Right hindlimb (tissue), 1 donor: ENCODE results near the gene CD7.
A peak's percentile ranks its signal among the peaks of the same experiment; 100 is the strongest.

ENCODE experiments used
- DNase-seq: peaks from one replicate; pipeline ENCODE4 v3.0.0-alpha.2; 2018

The CD7 gene

GRCh38 chr17:82297714-82298537 lies 19.5 kb downstream of the CD7 start:
- DNase-seq: peak; percentile 85

GRCh38 chr17:82297280-82297713 lies 20.1 kb downstream of the CD7 start:
- peak; percentile 66 for DNase-seq

DNA sequence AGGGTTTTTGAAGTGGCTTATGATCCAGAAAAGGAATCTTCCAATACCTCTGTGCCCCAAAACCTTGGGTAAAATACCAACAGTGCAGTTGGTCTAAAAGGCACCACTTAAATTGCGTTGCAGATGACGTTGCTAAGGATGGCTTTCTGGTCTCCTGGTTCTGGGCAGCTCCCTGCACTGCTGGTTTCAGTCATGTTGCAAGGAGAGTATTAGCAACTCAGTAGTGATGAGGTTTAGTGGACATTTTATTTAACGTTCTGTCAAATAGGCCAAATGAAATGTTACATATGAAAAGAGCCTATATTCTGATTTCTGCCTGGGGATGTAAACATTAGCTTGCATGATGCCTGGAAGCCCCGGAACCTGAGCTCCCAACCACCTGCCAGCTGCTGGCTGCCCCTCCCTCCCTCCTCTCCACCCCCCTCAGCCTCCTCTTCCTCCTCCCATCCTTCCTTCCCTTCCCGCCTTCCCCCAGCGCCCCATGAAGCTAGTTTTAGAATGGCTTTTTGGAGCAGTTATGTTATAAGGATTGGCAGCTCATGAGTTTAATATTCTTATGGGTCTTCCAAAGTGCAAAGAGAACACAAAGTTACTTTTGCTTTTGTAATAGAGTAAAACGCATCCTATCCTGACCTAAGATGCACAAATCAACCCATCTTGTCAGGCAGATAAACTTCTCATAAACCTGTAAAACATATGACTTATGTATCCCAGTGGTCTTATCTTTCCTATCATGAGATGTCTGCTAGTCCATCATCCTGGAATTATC lies 20.7 kb downstream of the CD7 start:
- peak; percentile 39 for DNase-seq

DNA sequence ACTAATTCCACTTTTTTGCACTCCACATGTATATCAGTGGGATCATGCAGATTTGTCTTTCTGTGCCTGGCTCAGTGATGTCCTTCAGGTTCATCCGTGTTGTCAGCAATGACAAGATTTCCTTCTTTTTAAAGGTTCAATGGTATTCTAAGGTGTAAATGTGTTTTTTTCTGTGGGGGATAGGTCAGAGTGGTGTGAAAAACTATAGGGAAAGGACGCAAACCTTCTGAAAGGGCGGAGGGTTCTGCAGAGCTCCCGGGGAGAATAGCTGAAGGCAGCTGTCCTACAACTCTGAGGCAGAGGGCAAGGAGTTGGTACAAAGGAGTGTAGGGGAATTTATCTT lies 22.0 kb downstream of the CD7 start:
- DNase-seq: peak; percentile 7

DNA sequence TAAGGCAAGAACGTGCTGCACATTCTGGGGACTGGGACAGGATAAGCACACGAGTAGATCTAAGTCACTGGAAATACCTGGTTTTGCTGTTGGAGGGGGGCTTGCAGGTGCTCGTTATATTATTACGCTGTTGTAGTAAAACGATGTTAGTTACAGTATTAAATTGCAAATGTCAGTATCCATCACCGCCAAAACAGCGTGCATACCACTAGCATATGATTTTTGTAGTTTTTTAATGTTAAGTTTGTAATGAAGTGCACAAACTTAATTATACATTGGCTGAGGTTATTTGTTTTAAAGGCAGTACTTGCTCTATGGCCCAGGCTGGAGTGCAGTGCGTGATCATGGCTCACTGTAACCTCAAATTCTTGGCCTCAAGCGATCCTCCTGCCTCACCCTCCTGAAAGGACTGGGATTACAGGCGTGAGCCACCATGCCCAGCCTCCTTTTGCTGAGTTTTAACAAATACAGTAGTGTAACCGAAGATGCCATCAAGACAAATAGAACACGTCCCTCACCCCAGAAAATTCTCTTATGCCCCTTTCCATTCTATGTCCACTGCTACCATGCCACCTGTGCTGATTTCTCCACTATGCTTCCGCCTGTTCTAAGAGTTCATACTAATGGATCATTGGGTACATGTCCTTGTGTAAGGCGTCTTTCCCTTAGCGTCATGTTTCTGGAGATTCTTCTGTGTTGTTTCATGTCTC lies 23.2 kb downstream of the CD7 start:
- DNase-seq: peak; percentile 16

DNA sequence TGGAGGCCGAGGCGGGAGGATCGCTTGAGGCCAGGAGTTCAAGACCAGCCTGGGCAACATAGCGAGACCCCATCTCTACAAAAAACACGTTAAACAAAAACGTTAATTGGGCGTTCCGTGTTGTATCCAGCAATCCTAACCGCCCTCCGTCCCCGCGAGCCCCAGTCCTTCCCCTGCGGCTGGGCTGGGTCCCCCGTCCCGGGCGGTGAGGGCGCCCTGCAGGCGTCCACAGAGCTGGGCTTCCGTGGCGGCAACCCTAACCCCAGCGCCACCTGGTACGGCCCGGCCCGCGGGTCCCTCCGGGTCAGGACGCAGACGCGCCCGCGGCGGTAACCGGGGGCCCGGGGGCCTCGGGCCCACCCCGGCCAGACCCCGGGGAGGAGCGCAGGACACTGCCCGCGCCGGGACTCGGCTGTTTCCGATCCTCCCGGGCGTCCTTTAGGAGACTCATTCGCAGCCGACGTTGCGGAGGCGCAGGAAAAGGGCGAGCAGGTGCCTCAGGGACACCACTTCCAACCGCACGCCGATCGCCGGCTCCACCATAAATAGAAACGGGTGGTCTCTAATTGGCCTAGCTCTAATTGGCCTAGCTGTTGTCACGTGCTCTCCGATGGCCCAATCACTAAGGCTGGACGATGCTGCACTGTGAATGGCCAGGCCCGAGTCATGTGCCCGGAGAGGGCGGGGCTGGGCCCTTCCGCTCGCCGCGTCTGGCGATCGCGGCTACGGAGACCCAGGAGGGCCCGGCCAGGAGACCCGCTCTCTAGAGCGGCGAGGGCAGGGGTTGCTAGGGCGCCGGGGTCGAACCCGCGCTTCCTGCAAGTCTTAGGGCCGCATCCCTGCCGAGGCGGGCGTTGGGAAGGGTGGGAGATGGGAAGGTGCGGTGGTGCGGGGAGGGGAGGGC lies 24.9 kb downstream of the CD7 start:
- peak; percentile 98 for DNase-seq

- peak; percentile 10 for DNase-seq
Measured at GRCh38 chr17:82291582-82292250, 25.7 kb downstream of the CD7 start.

DNA sequence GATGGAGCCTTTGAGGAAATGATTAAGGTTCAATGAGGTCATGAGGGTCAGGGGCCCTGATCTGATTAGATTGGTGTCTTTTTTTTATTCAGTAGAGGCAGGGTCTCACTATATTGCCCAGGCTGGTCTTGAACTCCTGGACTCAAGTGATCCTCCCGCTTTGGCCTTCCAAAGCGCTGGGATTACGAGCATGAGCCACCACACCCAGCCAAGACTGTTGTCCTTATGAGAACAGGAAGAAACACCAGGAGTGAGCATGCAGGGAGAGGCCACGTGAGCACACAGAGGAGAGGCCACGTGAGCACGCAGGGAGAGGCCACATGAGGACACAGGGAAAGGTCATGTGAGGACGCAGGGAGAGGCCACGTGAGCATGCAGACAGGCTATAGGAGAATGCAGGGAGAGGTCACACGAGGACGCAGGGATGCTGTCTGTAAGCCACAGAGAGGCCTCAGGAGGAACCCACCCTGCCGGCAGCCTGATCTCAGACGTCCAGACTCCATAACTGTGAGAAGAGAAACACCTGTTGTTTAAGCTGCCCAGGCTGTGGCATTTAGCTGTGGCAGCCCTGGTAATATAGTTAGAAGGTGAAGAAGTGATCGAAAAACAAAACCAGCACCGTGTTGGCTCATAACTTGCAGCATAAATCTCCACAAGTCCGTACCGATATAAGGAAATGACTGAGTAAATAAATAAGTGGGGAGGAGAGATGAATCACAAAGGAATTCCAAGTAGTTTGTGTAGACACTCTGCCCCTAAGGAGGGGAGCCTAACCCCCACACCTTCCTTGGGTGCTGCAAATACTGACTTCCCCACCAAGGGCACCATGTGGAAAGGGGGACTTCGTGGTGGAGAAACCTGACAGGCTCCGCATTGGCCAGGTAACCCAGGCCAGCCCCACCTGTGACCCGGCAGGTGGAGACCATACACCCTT lies 29.3 kb downstream of the CD7 start:
- no peak for DNase-seq

- DNase-seq: no peak
Measured at GRCh38 chr17:82287013-82287867, 30.2 kb downstream of the CD7 start.

- no peak for DNase-seq
Measured at GRCh38 chr17:82285141-82285540, 32.3 kb downstream of the CD7 start.

GRCh38 chr17:82283208-82283749 lies 34.1 kb downstream of the CD7 start:
- no peak for DNase-seq

DNA sequence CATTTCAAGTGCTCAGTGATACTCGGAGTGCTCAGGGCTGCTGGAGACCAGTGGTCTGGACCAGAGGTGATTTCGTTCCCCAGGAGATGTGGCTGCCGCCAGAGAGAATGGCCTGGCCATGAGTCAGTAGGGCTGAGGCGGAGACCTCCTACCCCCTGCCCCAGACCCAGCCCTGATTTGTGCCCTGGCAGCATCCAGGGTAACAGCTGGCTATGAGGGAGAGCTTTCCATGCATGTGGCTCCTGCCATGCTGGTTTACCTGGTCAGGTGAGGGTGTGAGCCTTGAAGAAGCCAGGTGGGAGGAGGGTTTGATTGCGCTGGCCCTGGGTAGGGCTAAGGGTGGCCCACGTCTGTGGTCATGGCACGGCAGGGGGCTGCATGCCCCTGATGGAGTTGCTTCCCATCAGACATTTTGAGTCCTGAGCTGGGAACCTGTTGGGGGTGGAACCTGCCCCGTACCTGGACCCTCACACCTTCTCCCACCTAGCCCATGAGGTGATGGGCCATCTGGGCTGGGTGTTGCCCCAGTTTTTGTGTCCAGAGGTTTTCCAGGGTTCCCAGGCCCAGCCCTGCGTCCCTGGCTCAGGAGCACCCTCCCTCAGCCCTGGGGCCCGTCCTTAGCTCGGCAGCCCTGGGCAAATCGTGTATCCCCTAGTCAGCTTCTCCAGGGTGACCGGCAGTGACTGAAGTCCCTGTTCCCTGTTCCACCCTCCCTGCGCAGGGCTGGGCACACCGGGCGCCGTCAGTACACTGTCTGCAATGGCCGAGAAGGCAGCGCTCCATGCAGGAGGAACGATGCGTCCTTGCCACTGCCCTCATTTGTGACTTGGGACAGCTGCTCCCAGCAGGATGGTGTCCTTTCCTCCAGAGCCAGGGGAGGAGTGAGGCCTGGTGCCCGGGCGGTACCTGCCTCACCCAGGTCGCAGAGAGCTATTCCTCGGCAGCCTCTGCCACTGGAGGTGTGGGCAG lies 34.9 kb downstream of the CD7 start:
- no peak for DNase-seq

DNA sequence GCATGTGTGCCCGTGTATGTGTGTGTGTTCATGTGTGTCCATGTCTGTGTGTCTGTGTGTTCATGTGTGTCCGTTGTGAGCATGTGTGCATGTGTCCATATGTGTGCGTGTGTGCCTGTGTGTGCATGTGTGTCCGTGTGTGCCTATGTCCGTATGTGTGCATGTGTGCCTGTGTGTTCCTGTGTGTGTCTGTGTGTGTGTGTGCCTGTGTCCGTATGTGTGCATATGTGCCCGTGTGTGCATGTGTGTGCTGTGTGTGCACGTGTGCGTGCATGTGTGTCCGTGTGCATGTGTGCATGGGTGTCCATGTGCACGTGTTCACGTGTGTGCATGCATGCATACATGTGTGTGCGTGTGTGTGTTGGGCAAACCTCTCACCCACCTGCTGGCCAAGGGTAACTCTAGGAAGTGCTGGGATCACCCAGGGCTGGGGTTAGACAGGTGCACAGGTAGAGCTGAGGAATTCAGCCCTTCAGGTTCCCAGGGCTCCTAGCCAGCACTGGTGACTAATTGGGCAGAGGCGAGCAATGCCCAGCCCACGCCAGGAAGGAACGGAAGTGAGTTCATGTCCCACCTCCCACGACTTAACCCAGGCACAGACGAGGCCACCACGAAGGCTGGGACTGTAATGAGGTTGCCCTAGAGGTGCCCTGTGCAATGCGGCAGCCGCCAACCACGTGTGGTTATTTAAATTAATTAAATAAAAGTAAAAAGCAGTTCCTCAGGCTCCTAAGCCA lies 35.7 kb downstream of the CD7 start:
- DNase-seq: no peak

GRCh38 chr17:82281076-82281475 lies 36.3 kb downstream of the CD7 start:
- no peak for DNase-seq

GRCh38 chr17:82280537-82280936 lies 36.9 kb downstream of the CD7 start:
- no peak for DNase-seq

DNA sequence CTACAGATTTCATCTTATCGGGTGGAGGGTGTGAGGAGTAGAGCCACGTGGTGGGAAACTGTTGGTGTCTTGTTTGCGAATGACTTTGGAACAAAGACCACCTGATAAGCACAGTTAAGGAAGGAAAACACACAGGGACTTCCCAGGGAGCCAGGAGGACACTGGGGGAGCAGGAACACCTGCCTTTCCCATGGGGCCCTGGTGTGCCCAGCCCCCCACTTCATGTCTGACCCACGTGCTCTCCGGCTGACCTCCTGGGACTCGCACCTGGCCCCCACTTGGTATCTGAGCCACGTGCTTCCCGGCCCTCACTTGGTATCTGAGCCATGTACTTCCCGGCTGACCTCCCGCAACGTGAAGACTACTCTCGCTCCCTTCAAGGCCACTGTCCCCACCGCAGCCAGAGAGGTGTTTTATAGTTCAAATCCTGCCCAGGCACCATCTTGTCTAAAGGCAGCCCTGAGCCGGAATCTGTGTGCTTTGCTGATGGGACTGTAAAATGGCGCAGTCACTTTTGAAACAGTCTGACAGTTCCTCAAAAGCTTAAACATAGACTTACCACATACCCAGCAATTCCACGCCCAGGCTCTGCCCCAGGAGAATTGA lies 38.5 kb downstream of the CD7 start:
- no peak for DNase-seq

DNA sequence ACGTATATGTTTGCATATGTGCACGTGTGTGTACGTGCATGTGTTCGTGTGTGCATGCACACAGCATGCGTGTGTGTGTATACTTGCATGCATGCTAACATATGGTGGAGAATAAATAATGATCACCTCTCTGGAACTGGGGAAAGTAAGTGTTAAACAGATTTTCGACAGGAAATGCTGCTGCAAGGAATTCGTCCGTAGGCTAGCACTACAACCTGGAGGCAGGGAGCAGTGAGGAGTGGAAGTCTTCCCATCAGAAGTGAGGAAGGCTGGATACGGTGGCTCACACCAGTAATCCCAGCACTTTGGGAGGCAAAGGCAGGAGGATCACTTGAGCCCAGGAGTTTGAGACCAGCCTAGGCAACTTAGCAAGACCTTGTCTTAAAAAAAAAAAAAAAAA lies 39.1 kb downstream of the CD7 start:
- no peak for DNase-seq
